Smooth muscle cell of the umbilical artery (primary cell): ENCODE data around the gene CR1L. TPM values are rescaled to one million over a fixed set of nuclear protein-coding genes. Genes with fewer than 3 reads are reported as not detected.

Source experiments
- total RNA-seq: library from RNA; depleted of rRNA; stranded (reverse); fragments of >200 nt; gene quantifications from 2 replicates; pipeline ENCODE4 v1.2.3, GENCODE V29; 2014

CR1L gene
- not detected in 2 replicates for total RNA-seq

GRCh38 chr1:207644852-207645634 lies at the start of gene CR1L:
Gene CR1L (plus strand): TSS chr1:207645133. CDS start chr1:207645234, 101 bp downstream.

GRCh38 chr1:207751790-207752455 lies 107.0 kb downstream of the CR1L start, which contains the start of gene CD46:
Gene CD46 (plus strand): TSS chr1:207752054. CDS start chr1:207752213, 159 bp downstream.

Other genes with a start within 250 kb of the CR1L start
- gene CR2, start 190.8 kb upstream of the CR1L start, total RNA-seq, result not detected in 2 replicates
- gene CR1, start 149.0 kb upstream of the CR1L start, total RNA-seq, result not detected in 2 replicates
- 140 and 217 TPM in 2 replicates for gene CD46, start 106.9 kb downstream of the CR1L start, total RNA-seq